ENCODE data around the gene CHAF1A.

- TF ChIP-seq, protein P1, sequence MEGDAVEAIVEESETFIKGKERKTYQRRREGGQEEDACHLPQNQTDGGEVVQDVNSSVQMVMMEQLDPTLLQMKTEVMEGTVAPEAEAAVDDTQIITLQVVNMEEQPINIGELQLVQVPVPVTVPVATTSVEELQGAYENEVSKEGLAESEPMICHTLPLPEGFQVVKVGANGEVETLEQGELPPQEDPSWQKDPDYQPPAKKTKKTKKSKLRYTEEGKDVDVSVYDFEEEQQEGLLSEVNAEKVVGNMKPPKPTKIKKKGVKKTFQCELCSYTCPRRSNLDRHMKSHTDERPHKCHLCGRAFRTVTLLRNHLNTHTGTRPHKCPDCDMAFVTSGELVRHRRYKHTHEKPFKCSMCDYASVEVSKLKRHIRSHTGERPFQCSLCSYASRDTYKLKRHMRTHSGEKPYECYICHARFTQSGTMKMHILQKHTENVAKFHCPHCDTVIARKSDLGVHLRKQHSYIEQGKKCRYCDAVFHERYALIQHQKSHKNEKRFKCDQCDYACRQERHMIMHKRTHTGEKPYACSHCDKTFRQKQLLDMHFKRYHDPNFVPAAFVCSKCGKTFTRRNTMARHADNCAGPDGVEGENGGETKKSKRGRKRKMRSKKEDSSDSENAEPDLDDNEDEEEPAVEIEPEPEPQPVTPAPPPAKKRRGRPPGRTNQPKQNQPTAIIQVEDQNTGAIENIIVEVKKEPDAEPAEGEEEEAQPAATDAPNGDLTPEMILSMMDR (IDR thresholded peaks at IDR 0.05 in 8 of 11, conservative IDR thresholded peaks at IDR 0.05 in 3 of 11), result peak in 5 of 11 experiments; percentile 11 to 41 (median 18)
- no peak for TF ChIP-seq POLR2A (IDR thresholded peaks at IDR 0.05)
Measured at GRCh38 chr19:4362831-4363545, 39.5 kb upstream of the CHAF1A start.
